SKM-1 treated with dmso at 0.1 percent for 144 hours (cell line): ENCODE results near the gene INHBC.

Source experiments
- DNase-seq: peaks from one replicate; lab custom pipeline; 2025; ENCODE audit not compliant: unreplicated experiment; lab: John Stamatoyannopoulos, UW

Gene INHBC

DNA sequence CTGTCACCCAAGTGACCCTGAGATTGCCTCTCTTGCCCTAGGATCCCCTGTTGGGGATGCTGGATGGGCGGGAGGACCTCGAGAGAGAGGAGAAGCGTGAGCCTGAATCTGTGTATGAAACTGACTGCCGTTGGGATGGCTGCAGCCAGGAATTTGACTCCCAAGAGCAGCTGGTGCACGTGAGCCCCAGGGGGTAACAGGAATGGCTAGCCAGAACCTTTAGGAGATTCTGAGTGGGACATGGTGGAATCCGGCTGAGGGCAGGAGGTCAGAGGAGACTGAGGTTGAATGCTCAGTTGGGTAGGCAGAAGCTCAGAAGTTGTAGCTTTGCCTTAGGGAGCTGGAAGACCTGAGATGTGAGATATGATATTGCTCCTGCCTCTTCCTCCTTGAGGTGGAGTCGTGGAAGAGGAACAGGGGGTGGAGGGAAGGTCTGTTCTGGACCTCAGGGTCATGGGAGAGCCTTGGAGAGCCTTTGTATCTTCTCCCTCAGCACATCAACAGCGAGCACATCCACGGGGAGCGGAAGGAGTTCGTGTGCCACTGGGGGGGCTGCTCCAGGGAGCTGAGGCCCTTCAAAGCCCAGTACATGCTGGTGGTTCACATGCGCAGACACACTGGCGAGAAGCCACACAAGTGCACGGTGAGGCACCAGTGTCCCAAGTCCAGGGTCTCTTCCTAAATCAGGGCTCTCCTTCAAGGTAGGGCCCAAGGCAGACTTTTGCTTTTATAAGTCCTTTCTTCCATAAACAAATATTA lies 31.3 kb downstream of the INHBC start:
- no peak for DNase-seq

DNA sequence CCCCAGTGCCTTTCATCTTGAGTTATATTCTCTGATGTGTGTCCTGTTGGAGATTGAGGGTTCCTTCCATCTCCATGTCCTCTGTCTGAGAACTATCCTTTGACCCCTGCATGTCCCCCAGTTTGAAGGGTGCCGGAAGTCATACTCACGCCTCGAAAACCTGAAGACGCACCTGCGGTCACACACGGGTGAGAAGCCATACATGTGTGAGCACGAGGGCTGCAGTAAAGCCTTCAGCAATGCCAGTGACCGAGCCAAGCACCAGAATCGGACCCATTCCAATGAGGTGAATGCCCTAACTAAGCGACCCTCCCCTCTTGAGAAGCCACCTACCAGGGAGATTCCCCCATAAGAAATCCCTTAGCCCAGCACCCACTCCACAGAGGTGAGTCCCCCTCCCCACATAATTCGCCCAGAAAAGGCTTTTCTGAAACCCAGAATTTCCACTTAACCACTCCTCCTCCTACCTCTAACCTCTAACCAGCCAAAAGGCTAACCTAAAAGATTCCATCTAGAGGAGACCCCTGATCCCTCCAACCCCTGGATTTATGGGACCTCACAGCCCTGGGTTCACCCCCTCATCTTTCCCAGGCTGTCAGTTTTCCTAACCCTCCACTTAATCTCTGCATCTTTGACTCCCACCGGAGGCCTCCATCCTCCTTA lies 32.8 kb downstream of the INHBC start:
- no peak for DNase-seq

DNA sequence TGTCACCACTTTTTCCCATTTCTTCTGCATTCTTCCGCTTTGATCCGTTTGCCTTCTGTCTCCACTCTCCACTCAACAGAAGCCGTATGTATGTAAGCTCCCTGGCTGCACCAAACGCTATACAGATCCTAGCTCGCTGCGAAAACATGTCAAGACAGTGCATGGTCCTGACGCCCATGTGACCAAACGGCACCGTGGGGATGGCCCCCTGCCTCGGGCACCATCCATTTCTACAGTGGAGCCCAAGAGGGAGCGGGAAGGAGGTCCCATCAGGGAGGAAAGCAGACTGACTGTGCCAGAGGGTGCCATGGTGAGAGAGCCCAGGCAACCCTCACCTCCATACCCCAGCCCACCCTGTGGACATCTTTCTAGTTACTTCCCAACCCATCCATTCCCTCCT lies 33.3 kb downstream of the INHBC start:
- no peak for DNase-seq

- no peak for DNase-seq
Measured at GRCh38 chr12:57469296-57470164, 34.9 kb downstream of the INHBC start.

- no peak for DNase-seq
Measured at GRCh38 chr12:57470286-57470969, 35.8 kb downstream of the INHBC start.

DNA sequence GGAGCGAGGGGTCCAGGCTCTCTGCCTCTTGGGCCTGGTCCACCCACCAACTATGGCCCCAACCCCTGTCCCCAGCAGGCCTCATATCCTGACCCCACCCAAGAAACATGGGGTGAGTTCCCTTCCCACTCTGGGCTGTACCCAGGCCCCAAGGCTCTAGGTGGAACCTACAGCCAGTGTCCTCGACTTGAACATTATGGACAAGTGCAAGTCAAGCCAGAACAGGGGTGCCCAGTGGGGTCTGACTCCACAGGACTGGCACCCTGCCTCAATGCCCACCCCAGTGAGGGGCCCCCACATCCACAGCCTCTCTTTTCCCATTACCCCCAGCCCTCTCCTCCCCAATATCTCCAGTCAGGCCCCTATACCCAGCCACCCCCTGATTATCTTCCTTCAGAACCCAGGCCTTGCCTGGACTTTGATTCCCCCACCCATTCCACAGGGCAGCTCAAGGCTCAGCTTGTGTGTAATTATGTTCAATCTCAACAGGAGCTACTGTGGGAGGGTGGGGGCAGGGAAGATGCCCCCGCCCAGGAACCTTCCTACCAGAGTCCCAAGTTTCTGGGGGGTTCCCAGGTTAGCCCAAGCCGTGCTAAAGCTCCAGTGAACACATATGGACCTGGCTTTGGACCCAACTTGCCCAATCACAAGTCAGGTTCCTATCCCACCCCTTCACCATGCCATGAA lies 36.5 kb downstream of the INHBC start:
- no peak for DNase-seq

GRCh38 chr12:57471661-57472060 lies 37.1 kb downstream of the INHBC start:
- no peak for DNase-seq

GRCh38 chr12:57472391-57472790 lies 37.8 kb downstream of the INHBC start:
- no peak for DNase-seq

GRCh38 chr12:57473392-57473791 lies 38.8 kb downstream of the INHBC start:
- DNase-seq = no peak

DNA sequence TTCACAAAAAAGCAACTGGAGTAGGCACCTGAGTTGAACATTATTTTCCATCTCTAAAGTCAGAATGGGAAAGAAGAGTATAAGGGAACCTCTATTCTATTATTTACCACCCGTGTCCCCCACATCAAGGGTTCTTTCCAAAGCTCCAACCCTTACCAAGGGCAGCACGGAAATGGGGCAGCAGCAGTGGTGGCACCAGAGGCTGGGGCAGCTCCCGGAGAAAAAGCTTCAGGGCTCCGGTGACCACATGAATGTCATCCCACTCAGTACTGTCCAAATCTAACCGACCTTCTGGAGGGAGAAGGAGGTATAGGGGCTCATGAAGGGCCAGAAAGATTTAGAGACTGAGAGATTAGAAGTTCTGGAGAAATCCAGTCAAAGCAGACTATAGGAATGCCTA lies 39.3 kb downstream of the INHBC start:
- no peak for DNase-seq

- no peak for DNase-seq
Measured at GRCh38 chr12:57474430-57474829, 39.8 kb downstream of the INHBC start.

DNA sequence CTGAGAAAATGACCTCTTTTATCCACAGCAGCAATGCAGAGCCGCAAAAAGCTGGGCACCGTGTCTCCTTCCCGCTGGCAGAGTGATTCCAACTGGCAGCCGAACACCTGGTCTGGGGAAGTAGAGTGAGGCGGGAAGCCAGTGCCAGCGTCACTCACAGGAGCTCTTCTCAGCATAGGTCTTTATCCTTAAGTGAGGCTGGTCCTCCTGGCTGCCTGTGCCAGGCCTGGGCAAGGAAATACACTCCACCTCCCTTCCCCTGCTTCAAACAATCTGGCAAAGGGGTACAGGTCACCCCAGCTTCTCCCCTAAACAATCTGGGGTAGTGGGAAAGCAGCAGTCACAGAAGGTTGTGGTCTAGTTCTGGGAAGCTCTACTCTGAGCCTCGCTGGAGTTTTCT lies 40.3 kb downstream of the INHBC start:
- no peak for DNase-seq

DNA sequence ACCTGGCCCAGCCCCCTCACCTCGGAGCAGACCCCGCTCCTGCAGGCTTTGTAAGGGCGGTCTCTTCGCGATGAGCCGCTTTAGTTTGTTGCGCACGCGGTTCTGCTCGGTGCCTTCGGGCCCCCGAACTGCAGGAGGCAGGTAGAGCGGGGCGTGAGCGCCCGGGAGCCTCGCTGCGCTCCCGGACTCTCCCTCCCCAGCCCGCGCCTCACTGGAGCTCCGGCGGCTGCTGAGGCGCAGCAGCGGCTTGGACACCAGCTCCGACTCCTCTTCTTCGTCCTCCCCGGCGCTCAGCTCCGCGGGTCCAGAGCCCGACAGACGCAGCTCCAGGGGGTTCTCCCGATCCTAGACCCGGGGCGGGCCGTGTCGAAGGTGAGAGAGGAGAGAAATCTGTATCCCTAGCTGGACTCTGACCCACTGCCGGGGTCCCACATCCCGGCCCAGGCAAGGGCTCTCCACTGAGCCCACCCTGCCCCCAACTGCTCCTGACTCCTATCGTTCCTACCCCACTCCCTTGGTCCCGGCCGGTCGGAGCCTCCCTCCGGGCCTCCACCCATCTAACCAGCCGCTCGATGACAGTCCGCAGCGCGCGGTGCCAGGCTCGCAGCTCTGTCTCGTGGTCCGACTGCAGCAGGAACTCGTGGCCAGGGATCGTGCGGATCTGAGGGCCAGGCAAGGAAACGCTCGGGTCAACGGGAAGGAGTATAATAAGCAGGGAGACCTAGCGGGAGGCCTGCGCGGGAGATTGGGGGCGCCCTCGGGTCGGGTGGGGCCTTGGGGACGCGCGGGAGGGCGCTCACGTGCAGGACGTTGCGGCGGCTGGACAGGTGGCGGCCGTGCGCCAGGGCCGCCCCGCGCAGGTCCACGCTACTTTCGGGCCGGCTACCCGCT lies 40.9 kb downstream of the INHBC start:
- DNase-seq = no peak

GRCh38 chr12:57476162-57476992 lies 41.8 kb downstream of the INHBC start:
- no peak for DNase-seq

DNA sequence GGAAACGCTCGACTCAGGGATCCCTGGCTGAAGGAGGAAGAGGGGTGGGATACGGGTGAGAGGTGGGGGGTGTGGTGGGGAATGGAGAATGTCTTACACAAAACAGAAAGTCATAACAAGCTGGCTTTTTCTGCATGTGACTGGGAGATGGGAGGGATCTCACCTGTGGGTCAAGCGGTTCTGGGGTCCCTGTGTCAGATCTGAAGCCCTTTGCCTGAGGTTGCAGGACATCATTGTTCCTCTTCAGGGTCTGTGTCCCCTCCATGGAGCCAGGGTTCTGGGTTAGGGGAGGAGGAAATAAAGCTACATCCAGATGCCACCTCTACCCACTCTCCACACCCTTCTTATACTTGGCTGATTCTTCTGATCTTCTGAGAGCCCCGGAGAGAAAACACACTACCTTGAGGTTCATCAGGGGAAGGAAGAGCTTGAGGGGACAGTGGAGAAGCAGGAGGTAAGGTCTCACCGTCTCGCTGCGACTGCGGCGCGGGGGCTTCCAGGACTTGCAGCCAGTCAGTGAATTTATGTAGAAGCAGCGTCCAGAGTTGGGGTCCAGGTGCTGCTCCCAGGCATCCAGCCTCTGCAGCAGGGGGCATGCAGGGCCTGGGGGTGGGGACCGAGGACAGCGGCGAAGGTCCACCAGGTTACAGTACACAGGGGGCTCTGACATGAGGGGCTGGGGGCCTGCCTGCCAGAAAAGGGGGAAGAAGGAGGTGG lies 42.6 kb downstream of the INHBC start:
- no peak for DNase-seq

DNA sequence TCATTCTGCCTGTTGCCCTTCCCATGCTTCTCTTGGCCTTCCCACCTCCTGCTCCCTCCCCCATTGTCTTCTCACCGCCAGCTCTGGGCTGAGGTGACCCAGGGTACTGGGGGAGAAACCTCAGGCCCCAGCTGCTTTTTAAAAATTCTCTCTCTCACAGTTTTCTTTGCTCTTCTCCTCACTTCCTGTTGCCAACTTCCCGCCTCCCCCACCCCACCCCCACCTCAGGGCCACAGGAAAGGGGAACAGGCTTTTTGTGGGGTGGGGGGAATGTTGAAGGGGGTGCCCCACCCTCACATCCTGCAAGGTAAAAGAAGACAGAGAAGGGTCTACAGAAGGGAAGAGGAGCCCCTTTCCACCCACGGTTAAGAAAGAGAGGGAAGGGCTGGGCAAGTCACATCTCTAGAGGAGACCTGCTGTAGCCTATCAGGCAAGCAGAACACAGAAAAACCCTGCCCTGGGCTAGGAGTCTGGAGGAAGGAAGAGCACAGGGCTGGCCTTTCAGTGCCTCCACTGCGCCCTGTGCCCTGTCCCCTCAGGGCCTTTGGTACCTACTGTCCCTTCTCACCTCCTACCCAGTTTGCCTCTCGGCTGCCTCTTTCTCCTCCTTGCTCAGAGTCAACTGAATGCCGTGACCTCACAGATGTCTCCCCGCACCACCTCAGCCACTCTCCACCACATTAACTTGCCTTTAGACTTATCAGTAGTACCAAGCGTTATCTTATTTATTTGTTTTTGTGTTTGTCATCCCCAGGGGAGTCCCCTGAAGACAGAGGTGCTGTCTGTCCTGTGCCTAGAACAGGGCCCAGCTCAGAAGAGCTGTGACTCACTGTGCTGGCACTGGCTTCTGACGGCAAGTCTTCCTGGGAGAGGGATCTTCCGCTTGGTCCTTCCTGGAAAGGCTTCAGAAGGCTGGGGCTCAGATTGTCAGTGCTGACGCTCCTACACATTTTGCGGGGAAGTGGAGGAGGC lies 43.4 kb downstream of the INHBC start:
- DNase-seq = no peak

GRCh38 chr12:57479043-57479375 lies 44.4 kb downstream of the INHBC start:
- no peak for DNase-seq
